H9 (cell line): ENCODE measurements around the gene VAMP2. TPM values are rescaled to one million over a fixed set of nuclear protein-coding genes. Genes with fewer than 3 reads are reported as not detected.

Experiments used
- DNase-seq: peaks from one replicate; pipeline ENCODE4 v3.0.0-alpha.2; 2017
- H2AFZ ChIP-seq: one replicate; pipeline ENCODE4 v1.6.1; 2013; ENCODE audit warnings: mild to moderate bottlenecking, low read length, control low read depth, moderate library complexity
- H2AK5ac ChIP-seq: 2 replicates; pipeline ENCODE4 v1.6.1; 2013; ENCODE audit warnings: low read length, control low read depth, mixed read lengths; ENCODE audit not compliant: insufficient read length
- H2BK120ac ChIP-seq: one replicate; pipeline ENCODE4 v1.6.1; 2013; ENCODE audit warnings: low read depth, mild to moderate bottlenecking, low read length, control low read depth, inconsistent platforms; ENCODE audit not compliant: poor library complexity, severe bottlenecking
- H2BK12ac ChIP-seq: 2 replicates; pipeline ENCODE4 v1.6.1; 2013; ENCODE audit warnings: low read length, control low read depth, mixed read lengths, low read depth; ENCODE audit not compliant: insufficient read length
- H2BK15ac ChIP-seq: 2 replicates; pipeline ENCODE4 v1.6.1; 2013; ENCODE audit warnings: low read depth, low read length, control low read depth
- H2BK20ac ChIP-seq: one replicate; pipeline ENCODE4 v1.6.1; 2013; ENCODE audit warnings: low read depth, mild to moderate bottlenecking, low read length, control low read depth, inconsistent platforms; ENCODE audit not compliant: poor library complexity, severe bottlenecking
- H2BK5ac ChIP-seq: 2 replicates; pipeline ENCODE4 v1.6.1; 2013; ENCODE audit warnings: low read length, control low read depth, mixed read lengths; ENCODE audit not compliant: insufficient read length
- H3K14ac ChIP-seq: 2 replicates; pipeline ENCODE4 v1.6.1; 2013; ENCODE audit warnings: low read length, control low read depth; ENCODE audit not compliant: insufficient read depth
- H3K18ac ChIP-seq: 2 replicates; pipeline ENCODE4 v1.6.1; 2013; ENCODE audit warnings: low read depth, mild to moderate bottlenecking, mixed read lengths, low read length, control low read depth; ENCODE audit not compliant: insufficient read length
- H3K23ac ChIP-seq: 2 replicates; pipeline ENCODE4 v1.6.1; 2013; ENCODE audit warnings: low read length, control low read depth, mixed read lengths, low read depth; ENCODE audit not compliant: insufficient read length
- H3K23me2 ChIP-seq: 2 replicates; pipeline ENCODE4 v1.6.1; 2013; ENCODE audit warnings: low read depth, mild to moderate bottlenecking, mixed read lengths, low read length, control low read depth; ENCODE audit not compliant: insufficient read length, poor library complexity, severe bottlenecking
- H3K27ac ChIP-seq: 2 replicates; pipeline ENCODE4 v1.5.1; 2013; ENCODE audit warnings: low read length, control low read depth, mixed read lengths, low read depth; ENCODE audit not compliant: insufficient read length
- H3K27me3 ChIP-seq: 2 replicates; pipeline ENCODE4 v1.6.1; 2013; ENCODE audit warnings: low read length, control low read depth, inconsistent platforms; ENCODE audit not compliant: insufficient read depth
- H3K4ac ChIP-seq: 2 replicates; pipeline ENCODE4 v1.6.1; 2013; ENCODE audit warnings: low read depth, mild to moderate bottlenecking, control low read depth, inconsistent platforms, low read length, moderate library complexity
- H3K4me1 ChIP-seq: 2 replicates; pipeline ENCODE4 v1.6.1; 2013; ENCODE audit warnings: low read length, control low read depth, inconsistent platforms; ENCODE audit not compliant: insufficient read depth
- H3K4me2 ChIP-seq: 2 replicates; pipeline ENCODE4 v1.6.1; 2013; ENCODE audit warnings: low read length, control low read depth, mixed read lengths; ENCODE audit not compliant: insufficient read length, insufficient read depth
- H3K56ac ChIP-seq: 2 replicates; pipeline ENCODE4 v1.6.1; 2013; ENCODE audit warnings: low read depth, mild to moderate bottlenecking, mixed read lengths, low read length, control low read depth; ENCODE audit not compliant: insufficient read length
- H3K79me1 ChIP-seq: 2 replicates; pipeline ENCODE4 v1.6.1; 2013; ENCODE audit warnings: low read depth, mild to moderate bottlenecking, moderate library complexity, low read length, control low read depth, inconsistent platforms; ENCODE audit not compliant: insufficient read depth, poor library complexity, severe bottlenecking
- H3K79me2 ChIP-seq: 2 replicates; pipeline ENCODE4 v1.6.1; 2013; ENCODE audit warnings: low read length, control low read depth, inconsistent platforms; ENCODE audit not compliant: insufficient read depth
- H3K9ac ChIP-seq: 2 replicates; pipeline ENCODE4 v1.6.1; 2013; ENCODE audit warnings: low read length, control low read depth, mixed read lengths; ENCODE audit not compliant: insufficient read length; ENCODE audit errors: extremely low read depth
- H3K9me3 ChIP-seq: one replicate; pipeline ENCODE4 v1.6.1; 2013; ENCODE audit warnings: low read depth, low read length, inconsistent platforms; ENCODE audit not compliant: control insufficient read depth
- H3T11ph ChIP-seq: one replicate; pipeline ENCODE4 v1.6.1; 2013; ENCODE audit warnings: mild to moderate bottlenecking, low read length, control low read depth, inconsistent platforms
- H4K20me1 ChIP-seq: one replicate; pipeline ENCODE4 v1.6.1; 2013; ENCODE audit not compliant: control insufficient read depth, insufficient read length, insufficient read depth
- H4K5ac ChIP-seq: 2 replicates; pipeline ENCODE4 v1.6.1; 2013; ENCODE audit warnings: low read depth, mild to moderate bottlenecking, mixed read lengths, low read length, control low read depth; ENCODE audit not compliant: insufficient read length
- H4K8ac ChIP-seq: replicated peaks from 2 replicates; pipeline ENCODE4 v1.6.1; 2013; ENCODE audit warnings: low read length, control low read depth, mixed read lengths, low read depth; ENCODE audit not compliant: insufficient read length
- H4K91ac ChIP-seq: 2 replicates; pipeline ENCODE4 v1.6.1; 2013; ENCODE audit warnings: low read depth, mild to moderate bottlenecking, moderate library complexity, mixed read lengths, low read length, control low read depth; ENCODE audit not compliant: insufficient read length
- H3K27ac Mint-ChIP-seq, 3 experiments: 2 replicates in 2 of 3; 3 replicates in 1 of 3; pipeline ENCODE4 v1.8.0; 2020 to 2021; ENCODE audit warnings: mixed read lengths in 3 of 3, mild to moderate bottlenecking in 1 of 3, moderate library complexity in 1 of 3
- H3K27me3 Mint-ChIP-seq: 2 replicates; pipeline ENCODE4 v1.8.0; 2021; ENCODE audit warnings: low read depth, mild to moderate bottlenecking, moderate library complexity, mixed read lengths
- H3K36me3 Mint-ChIP-seq, 3 experiments: 2 replicates in 2 of 3; 3 replicates in 1 of 3; pipeline ENCODE4 v1.8.0; 2020 to 2021; ENCODE audit warnings: low read depth in 3 of 3, mixed read lengths in 3 of 3; ENCODE audit not compliant: insufficient read depth in 1 of 3
- H3K4me1 Mint-ChIP-seq, 2 experiments: 2 replicates each; pipeline ENCODE4 v1.8.0; 2020; ENCODE audit warnings: mixed read lengths in 2 of 2
- H3K4me3 Mint-ChIP-seq, 2 experiments: 2 replicates in 1 of 2; 3 replicates in 1 of 2; pipeline ENCODE4 v1.8.0; 2020 to 2021; ENCODE audit warnings: mild to moderate bottlenecking in 2 of 2, mixed read lengths in 2 of 2, moderate library complexity in 1 of 2
- H3K9me3 Mint-ChIP-seq, 2 experiments: 2 replicates in 1 of 2; 3 replicates in 1 of 2; pipeline ENCODE4 v1.8.0; 2020; ENCODE audit warnings: mild to moderate bottlenecking in 2 of 2, mixed read lengths in 2 of 2, moderate library complexity in 1 of 2
- WGBS: extraction: QIAGEN DNeasy Blood & Tissue Kit; methylation state at CpG from one replicate; pipeline ENCODE4 v1.1.7; 2013; ENCODE audit warnings: missing lambda C conversion rate, low lambda C conversion rate, mixed read lengths; ENCODE audit not compliant: insufficient read length; ENCODE audit errors: extremely low coverage; 5-methylcytosine and 5-hydroxymethylcytosine counted together
- total RNA-seq: library from RNA; stranded (reverse); gene quantifications from 2 replicates; pipeline ENCODE4 v1.2.1, GENCODE V29; 2021
- TF ChIP-seq, protein P1 (sequence below): fragments of 200-600 bp; sonication (generic); conservative IDR thresholded peaks from 3 replicates; pipeline ENCODE4 v1.8.0; 2021; ENCODE audit warnings: antibody characterized with exemption, mild to moderate bottlenecking

VAMP2 gene
- total RNA-seq, 1 experiment from 2014 or later = 22.8 TPM

GRCh38 chr17:8167526-8167925 lies 4.8 kb upstream of the VAMP2 start:
- Histone ChIP-seq H3K4me1 (no peaks in the 10 kb centered on the region; the same call in 1 of the 2 replicates), H3K23me2 (peaks cover 9% of the 10 kb centered on the region), H2BK120ac (no peak overlapping the region), H2AFZ (no peak overlapping the region), H3K4ac (no peak overlapping the region), H4K5ac (no peak overlapping the region), H2BK5ac (no peak overlapping the region), H2BK20ac (no peak overlapping the region), H3K27me3 (no peaks in the 10 kb centered on the region), H3T11ph (no peak overlapping the region), H3K27ac (no peak overlapping the region), H4K8ac (no peak overlapping the region), H3K9me3 (no peaks in the 10 kb centered on the region), H2BK15ac (no peak overlapping the region), H4K91ac (no peak overlapping the region), H2AK5ac (no peak overlapping the region), H2BK12ac (no peak overlapping the region), H3K56ac (no peak overlapping the region), H3K4me2 (no peak overlapping the region), H3K9ac (no peak overlapping the region), H3K14ac (no peak overlapping the region), H3K79me2 (no peaks in the 10 kb centered on the region), H3K79me1 (no peaks in the 10 kb centered on the region), H4K20me1 (no peaks in the 10 kb centered on the region), H3K18ac (no peak overlapping the region), H3K23ac (no peak overlapping the region)
- H3K4me3 Mint-ChIP-seq = no peak overlapping the region
- TF ChIP-seq, protein P1, sequence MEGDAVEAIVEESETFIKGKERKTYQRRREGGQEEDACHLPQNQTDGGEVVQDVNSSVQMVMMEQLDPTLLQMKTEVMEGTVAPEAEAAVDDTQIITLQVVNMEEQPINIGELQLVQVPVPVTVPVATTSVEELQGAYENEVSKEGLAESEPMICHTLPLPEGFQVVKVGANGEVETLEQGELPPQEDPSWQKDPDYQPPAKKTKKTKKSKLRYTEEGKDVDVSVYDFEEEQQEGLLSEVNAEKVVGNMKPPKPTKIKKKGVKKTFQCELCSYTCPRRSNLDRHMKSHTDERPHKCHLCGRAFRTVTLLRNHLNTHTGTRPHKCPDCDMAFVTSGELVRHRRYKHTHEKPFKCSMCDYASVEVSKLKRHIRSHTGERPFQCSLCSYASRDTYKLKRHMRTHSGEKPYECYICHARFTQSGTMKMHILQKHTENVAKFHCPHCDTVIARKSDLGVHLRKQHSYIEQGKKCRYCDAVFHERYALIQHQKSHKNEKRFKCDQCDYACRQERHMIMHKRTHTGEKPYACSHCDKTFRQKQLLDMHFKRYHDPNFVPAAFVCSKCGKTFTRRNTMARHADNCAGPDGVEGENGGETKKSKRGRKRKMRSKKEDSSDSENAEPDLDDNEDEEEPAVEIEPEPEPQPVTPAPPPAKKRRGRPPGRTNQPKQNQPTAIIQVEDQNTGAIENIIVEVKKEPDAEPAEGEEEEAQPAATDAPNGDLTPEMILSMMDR = no peak
- peaks cover 23% of the 10 kb centered on the region in 2 experiments for H3K4me1 Mint-ChIP-seq
- DNase-seq = no peak
- H3K36me3 Mint-ChIP-seq = no peaks in the 10 kb centered on the region
- H3K27ac Mint-ChIP-seq = no peak overlapping the region
- no CpG with 5 or more reads among the region's 3 CpGs for WGBS
- no peaks in the 10 kb centered on the region for H3K9me3 Mint-ChIP-seq
- H3K27me3 Mint-ChIP-seq = no peaks in the 10 kb centered on the region
